Osteocyte (in vitro differentiated cells): ENCODE measurements around the gene PICALM. TPM values are rescaled to one million over a fixed set of nuclear protein-coding genes. Genes with fewer than 3 reads are reported as not detected.

Source experiments
- DNase-seq: peaks from one replicate; pipeline ENCODE4 v3.0.0; 2021; ENCODE audit warnings: mixed read lengths; ENCODE audit not compliant: unreplicated experiment; ENCODE audit errors: extremely low spot score
- H3K27ac Mint-ChIP-seq: one replicate; pipeline ENCODE4 v1.8.0; 2021; ENCODE audit warnings: mild to moderate bottlenecking, mixed read lengths; ENCODE audit not compliant: unreplicated experiment
- H3K27me3 Mint-ChIP-seq: one replicate; pipeline ENCODE4 v1.8.0; 2021; ENCODE audit warnings: mixed read lengths; ENCODE audit not compliant: unreplicated experiment
- H3K36me3 Mint-ChIP-seq: one replicate; pipeline ENCODE4 v1.8.0; 2021; ENCODE audit warnings: mixed read lengths; ENCODE audit not compliant: unreplicated experiment
- H3K4me1 Mint-ChIP-seq: one replicate; pipeline ENCODE4 v1.8.0; 2021; ENCODE audit warnings: mixed read lengths; ENCODE audit not compliant: unreplicated experiment
- H3K4me3 Mint-ChIP-seq: one replicate; pipeline ENCODE4 v1.8.0; 2021; ENCODE audit warnings: mild to moderate bottlenecking, moderate library complexity, mixed read lengths; ENCODE audit not compliant: unreplicated experiment
- H3K9me3 Mint-ChIP-seq: one replicate; pipeline ENCODE4 v1.8.0; 2021; ENCODE audit warnings: mixed read lengths; ENCODE audit not compliant: unreplicated experiment
- CTCF ChIP-seq: fragments of 200-600 bp; sonication (generic); IDR thresholded peaks from 2 replicates; pipeline ENCODE4 v1.5.0; 2021; ENCODE audit warnings: antibody characterized with exemption, mild to moderate bottlenecking, moderate library complexity
- total RNA-seq: library from RNA; stranded (reverse); gene quantifications from 2 replicates; pipeline ENCODE4 v1.2.1, GENCODE V29; 2021

PICALM gene
- total RNA-seq, 1 donor from 2014 or later: 267 TPM

- no peak for DNase-seq
- TF ChIP-seq CTCF: no peak
- H3K4me1 Mint-ChIP-seq: peaks cover 83% of the 10 kb centered on the region
- H3K27ac Mint-ChIP-seq: no peak overlapping the region
- no peaks in the 10 kb centered on the region for H3K9me3 Mint-ChIP-seq
- H3K27me3 Mint-ChIP-seq: no peaks in the 10 kb centered on the region
- peaks cover 2% of the 10 kb centered on the region for H3K36me3 Mint-ChIP-seq
- H3K4me3 Mint-ChIP-seq: no peak overlapping the region
Observed at GRCh38 chr11:86058360-86058759, 10.5 kb downstream of the PICALM start.

GRCh38 chr11:86056351-86056854 is 12.5 kb downstream of the PICALM start:
- Mint-ChIP-seq H3K27ac (no peak overlapping the region), H3K4me3 (no peak overlapping the region), H3K27me3 (no peaks in the 10 kb centered on the region), H3K9me3 (no peaks in the 10 kb centered on the region), H3K4me1 (peaks cover 81% of the 10 kb centered on the region), H3K36me3 (peaks cover 2% of the 10 kb centered on the region)
- no peak for TF ChIP-seq CTCF
- no peak for DNase-seq

GRCh38 chr11:86052693-86053641 is 15.9 kb downstream of the PICALM start:
- TF ChIP-seq CTCF: no peak
- no peaks in the 10 kb centered on the region for H3K9me3 Mint-ChIP-seq
- H3K27me3 Mint-ChIP-seq: no peaks in the 10 kb centered on the region
- H3K27ac Mint-ChIP-seq: no peak overlapping the region
- DNase-seq: no peak
- peaks cover 65% of the 10 kb centered on the region for H3K4me1 Mint-ChIP-seq
- H3K36me3 Mint-ChIP-seq: no peaks in the 10 kb centered on the region
- H3K4me3 Mint-ChIP-seq: no peak overlapping the region

GRCh38 chr11:86050196-86050709 is 18.6 kb downstream of the PICALM start:
- DNase-seq: no peak
- peaks cover 69% of the 10 kb centered on the region for H3K4me1 Mint-ChIP-seq
- H3K4me3 Mint-ChIP-seq: no peak overlapping the region
- H3K9me3 Mint-ChIP-seq: no peaks in the 10 kb centered on the region
- TF ChIP-seq CTCF: no peak
- no peaks in the 10 kb centered on the region for H3K27me3 Mint-ChIP-seq
- no peaks in the 10 kb centered on the region for H3K36me3 Mint-ChIP-seq
- peak overlapping the region; percentile 14 for H3K27ac Mint-ChIP-seq
